Astrocyte of the spinal cord (primary cell): Measurements from ENCODE around the gene MPV17L.
"Not testable (repeated sequence)": the region's sequence is repeated elsewhere in the genome, so short reads cannot be mapped to it uniquely, and the experiment has no call there.

ENCODE experiments used
- DNase-seq: peaks from one replicate; pipeline ENCODE4 v3.0.0; 2011; ENCODE audit warnings: low read depth, low spot score
- H3K4me3 ChIP-seq: 2 replicates; pipeline ENCODE4 v1.5.1; 2011; ENCODE audit warnings: low read depth, mild to moderate bottlenecking, low read length, moderate library complexity
- in situ Hi-C: cut with HindIII; loops from 2 replicates; pipeline ENCODE4 v1.10.0; 2017; ENCODE audit warnings: low sequenced_read_pairs
- TF ChIP-seq, protein P1 (sequence below): IDR thresholded peaks from 2 replicates; pipeline ENCODE4 v1.5.1; 2012; ENCODE audit warnings: low read depth, mild to moderate bottlenecking, low read length, inconsistent platforms

The MPV17L gene

DNA sequence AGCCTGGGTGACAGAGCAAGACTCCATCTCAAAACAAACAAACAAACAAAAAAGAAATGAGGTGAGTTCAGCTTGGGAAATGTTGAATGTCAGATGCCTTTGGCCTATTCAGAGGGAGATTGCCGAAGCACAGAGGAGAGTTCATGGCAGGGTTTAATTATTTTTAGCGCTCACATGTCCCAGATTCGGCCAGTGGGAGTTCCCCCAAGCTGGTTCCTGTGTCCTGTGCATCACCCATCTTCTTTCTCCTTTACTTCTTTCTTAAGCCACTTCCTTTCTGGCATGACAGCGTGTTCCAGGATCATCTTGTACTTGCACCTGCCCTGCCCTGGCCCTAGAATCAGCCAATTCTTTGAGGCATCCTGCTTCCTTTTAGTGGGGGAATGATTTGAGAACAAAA, 9.2 kb downstream of the MPV17L start:
- TF ChIP-seq, protein P1, sequence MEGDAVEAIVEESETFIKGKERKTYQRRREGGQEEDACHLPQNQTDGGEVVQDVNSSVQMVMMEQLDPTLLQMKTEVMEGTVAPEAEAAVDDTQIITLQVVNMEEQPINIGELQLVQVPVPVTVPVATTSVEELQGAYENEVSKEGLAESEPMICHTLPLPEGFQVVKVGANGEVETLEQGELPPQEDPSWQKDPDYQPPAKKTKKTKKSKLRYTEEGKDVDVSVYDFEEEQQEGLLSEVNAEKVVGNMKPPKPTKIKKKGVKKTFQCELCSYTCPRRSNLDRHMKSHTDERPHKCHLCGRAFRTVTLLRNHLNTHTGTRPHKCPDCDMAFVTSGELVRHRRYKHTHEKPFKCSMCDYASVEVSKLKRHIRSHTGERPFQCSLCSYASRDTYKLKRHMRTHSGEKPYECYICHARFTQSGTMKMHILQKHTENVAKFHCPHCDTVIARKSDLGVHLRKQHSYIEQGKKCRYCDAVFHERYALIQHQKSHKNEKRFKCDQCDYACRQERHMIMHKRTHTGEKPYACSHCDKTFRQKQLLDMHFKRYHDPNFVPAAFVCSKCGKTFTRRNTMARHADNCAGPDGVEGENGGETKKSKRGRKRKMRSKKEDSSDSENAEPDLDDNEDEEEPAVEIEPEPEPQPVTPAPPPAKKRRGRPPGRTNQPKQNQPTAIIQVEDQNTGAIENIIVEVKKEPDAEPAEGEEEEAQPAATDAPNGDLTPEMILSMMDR = no peak
- H3K4me3 ChIP-seq = no peak overlapping the region
- DNase-seq = no peak
- in situ Hi-C loops = no loop called here

DNA sequence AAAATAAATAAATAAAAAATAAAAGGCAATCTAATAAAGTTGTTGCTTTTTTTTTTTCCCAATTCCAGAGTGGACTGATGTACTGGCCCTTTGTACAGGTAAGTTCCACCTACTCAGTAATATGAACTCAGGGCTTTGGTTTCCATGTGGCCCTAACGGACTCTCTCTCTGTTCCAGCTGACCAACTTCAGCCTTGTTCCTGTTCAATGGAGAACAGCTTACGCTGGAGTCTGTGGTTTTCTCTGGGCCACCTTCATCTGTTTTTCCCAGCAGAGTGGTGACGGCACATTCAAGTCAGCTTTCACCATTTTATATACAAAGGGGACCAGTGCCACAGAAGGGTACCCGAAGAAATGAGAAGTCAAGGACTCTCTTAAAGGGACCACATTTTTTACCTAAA, 12.2 kb downstream of the MPV17L start:
- in situ Hi-C loops, DNase-seq, H3K4me3 ChIP-seq: not testable (repeated sequence)

DNA sequence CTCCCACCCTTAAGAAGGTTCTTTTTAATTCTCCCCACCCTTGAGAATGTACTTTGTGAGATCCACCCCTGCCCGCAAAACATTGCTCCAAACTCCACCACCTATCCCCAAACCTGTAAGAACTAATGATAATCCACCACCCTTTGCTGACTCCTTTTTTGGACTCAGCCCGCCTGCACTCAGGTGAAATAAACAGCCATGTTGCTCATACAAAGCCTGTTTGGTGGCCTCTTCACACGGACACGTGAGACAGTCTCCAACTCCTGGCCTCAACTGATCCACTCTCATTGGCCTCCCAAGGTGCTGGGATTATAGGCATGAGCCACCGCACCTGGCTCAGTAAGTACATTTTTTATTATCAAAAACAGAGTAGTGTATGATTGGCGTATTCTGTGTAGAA, 13.9 kb downstream of the MPV17L start:
- DNase-seq, in situ Hi-C loops, H3K4me3 ChIP-seq: not testable (repeated sequence)

DNA sequence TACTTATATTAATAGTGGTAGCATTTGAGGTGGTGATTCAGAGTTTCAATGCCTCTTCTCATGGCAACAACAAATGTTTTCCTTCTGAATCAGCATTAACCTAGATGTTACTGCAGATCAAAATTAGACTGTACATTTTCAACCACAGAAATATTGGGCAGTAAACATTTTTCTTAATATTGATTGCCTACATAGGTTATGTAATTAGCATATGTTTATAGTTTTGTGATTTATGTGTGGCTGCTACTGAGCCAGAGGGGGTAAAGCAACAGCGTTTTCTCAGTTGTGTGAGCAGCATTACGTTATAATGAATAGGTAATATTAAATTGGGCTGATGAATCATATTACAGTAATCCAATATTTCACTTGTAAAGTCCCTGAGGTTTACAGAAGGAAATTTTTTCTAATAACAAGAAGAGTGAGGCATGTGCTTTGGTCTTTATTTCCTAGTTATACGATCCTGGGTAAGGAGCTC, 20.0 kb downstream of the MPV17L start:
- no peak overlapping the region for H3K4me3 ChIP-seq
- DNase-seq = peak; percentile 48
- in situ Hi-C loops = no loop called here
- TF ChIP-seq, protein P1 = no peak

DNA sequence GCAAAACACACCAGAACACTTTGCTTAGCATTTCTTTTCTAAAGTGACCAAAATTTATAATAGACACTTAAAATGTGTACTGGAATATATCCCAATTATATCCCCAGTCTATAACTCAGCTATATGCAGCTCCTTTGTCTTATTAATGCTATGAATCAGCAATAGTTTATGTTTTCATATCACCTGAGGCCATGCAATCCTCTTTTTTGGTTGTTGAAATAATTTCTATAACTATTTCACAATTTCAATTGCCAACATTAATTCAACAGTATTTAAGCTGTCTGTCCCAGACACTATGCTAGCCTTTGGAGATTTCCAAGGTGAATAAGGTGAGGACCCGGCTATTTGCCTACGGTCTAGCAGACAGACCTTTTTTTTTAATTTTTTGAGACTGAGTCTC, 21.6 kb downstream of the MPV17L start:
- in situ Hi-C loops = no loop called here
- no peak for DNase-seq
- no peak overlapping the region for H3K4me3 ChIP-seq

DNA sequence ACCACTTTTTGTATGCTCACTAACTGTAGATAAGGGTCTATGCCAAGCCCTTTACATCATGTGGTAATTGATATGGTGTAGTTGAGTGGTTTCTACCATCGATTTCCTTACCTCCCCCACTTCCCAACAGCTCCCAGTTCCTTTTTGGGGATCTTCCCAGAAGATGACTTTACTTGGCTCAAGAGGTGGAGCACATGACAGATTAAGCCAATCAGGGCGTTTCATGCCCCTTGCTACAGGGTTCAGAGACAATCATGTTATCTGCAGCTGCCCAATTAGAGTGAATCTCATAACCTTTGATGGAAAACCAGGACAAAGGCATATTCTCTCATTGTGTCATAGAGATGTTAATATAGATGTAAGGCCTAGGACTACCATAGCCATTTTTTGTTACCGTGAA, 22.7 kb downstream of the MPV17L start:
- in situ Hi-C loops = no loop called here
- no peak for DNase-seq
- TF ChIP-seq, protein P1 = no peak
- H3K4me3 ChIP-seq = no peak overlapping the region

More for the DNA sequence above, 21.6 kb downstream of the MPV17L start:
- TF ChIP-seq, protein P1 = no peak

DNA sequence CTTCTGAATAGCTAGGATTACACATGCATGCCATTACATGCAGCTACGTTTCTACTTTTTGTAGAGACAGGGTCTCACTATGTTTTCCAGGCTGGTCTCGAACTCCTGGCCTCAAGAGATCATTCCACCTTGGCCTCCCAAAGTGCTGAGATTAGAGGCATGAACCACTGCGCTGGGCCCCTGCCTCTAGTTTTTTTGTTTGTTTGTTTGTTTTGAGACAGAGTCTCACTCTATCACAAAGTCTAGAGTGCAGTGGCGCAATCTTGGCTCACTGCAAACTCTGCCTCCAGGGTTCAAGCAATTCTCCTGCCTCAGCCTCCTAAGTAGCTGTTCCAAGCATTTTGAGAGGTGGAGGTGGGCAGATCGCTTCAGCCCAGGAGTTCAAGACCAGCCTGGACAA, 26.1 kb downstream of the MPV17L start:
- in situ Hi-C loops, H3K4me3 ChIP-seq, DNase-seq: not testable (repeated sequence)

DNA sequence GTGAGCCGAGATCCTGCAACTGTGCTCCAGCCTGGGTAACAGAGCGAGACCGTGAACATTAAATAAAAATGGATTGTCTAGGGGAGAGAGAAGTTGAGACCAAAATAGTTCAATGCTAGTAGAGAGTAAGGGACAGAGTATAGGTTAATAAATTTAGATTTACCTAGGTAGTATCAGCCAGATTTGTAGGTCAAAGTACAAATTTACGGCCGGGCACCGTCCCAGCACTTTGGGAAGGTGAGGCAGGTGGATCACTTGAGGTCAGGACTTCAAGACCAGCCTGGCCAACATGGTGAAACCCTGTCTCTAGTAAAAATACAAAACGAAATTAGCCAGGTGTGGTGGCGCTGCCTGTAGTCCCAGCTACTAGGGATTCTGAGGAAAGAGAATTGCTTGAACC, 26.7 kb downstream of the MPV17L start:
- H3K4me3 ChIP-seq = no peak overlapping the region
- TF ChIP-seq, protein P1 = no peak
- in situ Hi-C loops = no loop called here
- DNase-seq = no peak
